Occipital lobe (tissue), 2 donors: ENCODE measurements around the gene RTN4R. TPM values are rescaled to one million over a fixed set of nuclear protein-coding genes. Genes with fewer than 3 reads are reported as not detected.
"Not testable (repeated sequence)": the region's sequence is repeated elsewhere in the genome, so short reads cannot be mapped to it uniquely, and the experiment has no call there.

ENCODE experiments used
- DNase-seq: peaks from one replicate; lab custom pipeline; 2025; lab: John Stamatoyannopoulos, UW
- total RNA-seq: library from RNA; depleted of rRNA; stranded (reverse); fragments of >200 nt; gene quantifications from one replicate; pipeline ENCODE4 v1.2.3, GENCODE V29; 2014

RTN4R gene
- total RNA-seq, 1 donor from 2014 or later: 9.5 TPM

DNA sequence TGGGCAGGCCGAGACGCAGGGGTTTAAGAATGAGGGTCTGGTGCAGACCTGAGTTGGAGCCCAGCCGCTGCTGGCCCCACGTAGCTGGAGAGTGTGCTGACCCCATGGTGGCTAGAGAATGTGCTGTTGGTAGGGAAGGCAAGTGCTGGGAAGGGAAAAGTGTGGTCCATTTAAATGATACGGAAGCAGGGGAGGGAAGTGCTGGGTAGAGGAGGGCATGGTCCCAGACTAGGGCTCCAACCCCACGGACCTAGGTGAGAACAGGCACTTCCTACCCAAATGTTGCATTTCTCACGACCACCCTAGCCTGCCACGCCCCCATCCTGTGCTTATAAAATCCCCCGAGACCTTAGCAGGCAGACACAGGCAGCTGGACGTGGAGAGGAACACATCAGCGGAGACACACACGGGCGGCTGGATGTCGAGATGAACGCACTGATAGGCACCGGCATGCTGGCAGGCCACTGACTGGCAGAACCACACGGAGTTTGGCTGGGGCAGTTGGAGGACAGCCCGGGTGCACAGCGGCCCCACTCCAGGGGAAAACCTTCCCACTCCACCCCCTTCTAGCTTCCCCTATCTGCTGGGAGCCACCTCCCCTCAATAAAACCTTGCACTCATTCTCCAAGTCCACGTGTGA is 18.8 kb upstream of the RTN4R start:
- not testable (repeated sequence) for DNase-seq

DNA sequence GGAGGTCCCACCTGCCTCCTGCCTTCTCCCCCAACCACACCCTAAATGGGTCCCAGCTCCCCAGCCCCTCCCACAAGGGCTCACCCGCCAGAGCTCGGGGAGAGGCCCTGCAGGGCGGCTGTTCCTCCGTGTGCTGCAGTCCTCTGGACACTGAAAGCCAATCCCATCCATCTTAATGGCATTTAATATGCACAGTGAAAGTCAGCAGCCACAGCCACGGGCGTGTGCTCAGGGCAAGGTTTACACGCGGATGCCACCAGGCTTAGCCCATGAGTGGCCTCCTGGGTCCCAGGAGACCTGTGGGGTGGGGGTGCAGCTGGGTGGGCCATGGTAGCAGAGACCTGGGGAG is 18.2 kb upstream of the RTN4R start:
- DNase-seq: not testable (repeated sequence)

DNA sequence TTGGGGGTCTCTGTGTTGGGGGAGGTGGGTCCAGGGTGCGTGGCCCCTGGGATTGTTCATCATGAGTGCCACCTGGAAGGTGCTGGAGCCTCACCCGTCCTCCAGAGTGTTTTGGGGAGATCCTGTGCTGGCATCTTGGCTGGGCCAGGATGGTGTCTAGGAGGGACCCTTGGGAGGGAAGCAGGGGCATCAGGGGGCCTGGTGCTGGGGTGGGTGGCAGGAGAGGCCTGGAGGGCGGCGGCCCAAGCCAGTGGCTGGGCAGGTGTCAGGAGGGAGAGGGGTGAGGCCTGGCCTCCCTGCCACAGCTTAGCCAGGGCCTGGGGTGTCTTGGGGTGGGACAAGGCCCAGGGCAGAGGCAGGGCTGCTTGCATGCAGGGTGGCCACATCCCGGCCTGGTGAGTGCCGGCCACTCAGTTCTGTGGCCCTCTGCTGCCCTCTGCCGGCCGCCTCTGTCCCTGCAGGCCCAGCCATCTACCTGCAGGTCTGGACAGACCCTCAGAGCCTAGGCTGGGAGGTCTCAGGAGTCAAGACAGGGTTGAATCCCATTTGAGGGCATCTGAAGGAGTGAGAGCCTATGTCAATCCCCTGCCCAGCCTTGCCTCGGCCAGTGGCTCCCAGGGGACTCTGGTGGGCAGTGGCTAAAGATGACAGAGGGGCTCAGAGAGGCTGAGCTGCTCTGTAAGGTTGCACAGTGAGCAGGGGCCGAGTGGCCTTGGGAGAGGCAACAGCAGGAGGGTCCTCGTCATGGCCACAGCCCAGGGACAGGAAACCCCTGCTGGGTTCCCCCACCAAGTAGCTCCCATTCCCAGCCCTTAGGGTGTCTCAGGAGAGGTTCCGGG is 17.6 kb upstream of the RTN4R start:
- DNase-seq: peak; percentile 45

DNA sequence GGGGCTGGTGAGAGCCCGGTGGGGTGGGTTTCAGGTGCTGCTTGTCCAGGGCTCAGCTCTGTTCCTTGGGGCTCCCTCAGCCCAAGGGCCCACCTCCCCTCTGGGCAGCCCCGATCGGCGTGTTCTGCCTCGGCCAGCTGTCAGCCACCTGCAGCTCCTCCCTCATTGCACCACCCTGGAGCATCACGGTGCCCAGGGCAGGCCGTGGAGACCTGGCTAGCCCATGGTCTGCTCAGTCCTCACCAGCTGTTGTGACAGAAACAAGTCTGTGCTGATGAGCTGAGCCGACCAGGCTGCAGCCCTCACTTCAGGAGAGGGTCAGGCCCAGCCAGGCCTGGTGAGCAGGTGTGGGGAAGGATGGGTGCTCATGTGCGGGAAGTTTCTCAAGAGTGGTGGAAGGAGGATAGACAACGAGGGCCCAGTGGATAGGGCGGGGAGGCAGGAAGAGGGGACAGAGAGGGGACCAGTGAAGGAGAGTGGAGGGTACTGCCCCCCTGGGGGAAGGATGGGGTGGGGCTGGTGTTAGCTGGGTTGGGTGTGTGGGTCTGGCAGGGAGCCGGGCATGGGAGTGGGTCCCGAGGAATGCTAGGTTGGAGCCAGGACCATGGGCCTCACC is 16.5 kb upstream of the RTN4R start:
- no peak for DNase-seq

DNA sequence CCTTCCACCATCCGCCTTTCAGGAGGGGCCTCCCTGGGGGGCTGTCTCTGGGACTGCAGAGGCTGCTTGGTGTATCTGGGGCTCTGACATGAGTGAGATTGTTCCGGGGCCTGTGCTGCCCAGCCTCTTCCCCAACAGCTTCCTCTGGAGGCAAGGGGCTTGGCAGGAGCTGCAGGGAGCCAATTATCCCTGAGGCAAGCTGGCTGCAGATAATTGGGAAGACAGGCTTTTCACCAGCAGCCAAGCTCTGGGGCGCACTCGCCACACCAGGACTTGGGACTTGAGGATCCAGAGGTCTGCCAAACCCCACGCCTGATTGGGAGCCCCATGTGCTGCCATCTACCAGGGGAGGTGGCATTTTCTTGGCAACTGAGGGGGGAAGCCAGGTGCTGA is 15.6 kb upstream of the RTN4R start:
- DNase-seq: no peak

DNA sequence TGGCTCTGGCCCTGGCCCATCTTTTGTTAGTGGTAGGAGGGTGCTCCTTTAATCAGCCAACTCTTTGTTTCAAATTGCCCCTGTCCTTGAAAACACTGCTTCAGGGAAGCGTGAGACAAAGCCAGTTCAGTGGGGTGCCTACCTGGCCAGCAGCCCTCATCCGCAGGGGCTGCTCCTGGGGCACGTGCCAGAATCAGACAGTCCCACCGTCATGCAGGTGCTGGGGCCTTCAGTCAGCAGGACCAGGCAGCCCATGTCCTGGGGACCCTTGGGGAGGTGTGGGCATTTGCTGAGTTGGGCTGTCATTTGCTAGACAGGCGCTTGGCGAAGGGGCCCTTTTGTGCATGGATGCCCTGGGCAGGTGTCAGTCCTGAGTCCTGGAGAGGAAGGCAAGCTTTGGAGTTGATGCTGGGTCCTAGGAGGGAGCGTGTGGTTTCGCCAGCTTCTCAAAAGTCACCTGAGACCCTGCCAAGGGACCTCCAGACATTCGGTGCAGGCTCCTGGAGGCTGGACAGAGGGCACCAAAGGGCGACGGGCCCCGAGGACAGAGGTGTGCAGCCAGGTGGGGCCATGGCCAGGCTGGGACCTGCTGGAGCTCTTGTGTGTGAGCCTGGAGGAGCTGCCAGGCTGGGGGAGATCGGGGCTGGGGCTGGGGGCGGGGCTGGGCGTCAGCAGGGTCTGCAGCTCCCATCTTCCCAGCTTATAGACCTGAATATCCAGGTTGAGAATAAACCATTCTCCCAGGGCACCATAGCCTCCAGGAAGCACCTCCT is 15.0 kb upstream of the RTN4R start:
- DNase-seq: no peak

DNA sequence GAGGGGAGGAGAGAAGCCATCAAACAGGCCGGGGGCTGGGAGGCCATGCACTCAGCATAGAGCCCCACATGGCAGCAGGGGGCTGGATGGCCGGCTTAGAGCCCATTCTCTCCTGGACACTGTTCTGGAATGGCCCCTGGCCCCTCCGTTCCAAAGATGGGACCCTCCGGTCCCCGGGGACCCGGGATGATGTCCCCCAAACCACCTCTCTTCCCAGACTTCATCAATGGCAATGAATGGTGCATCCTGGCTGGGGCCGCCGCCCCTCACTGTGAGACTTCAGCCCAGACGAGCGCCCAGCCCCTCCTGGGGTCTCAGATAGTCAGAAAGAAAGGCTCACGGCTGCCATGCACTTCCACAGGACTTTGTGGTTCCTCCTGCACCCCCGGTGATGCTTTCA is 13.8 kb upstream of the RTN4R start:
- no peak for DNase-seq

DNA sequence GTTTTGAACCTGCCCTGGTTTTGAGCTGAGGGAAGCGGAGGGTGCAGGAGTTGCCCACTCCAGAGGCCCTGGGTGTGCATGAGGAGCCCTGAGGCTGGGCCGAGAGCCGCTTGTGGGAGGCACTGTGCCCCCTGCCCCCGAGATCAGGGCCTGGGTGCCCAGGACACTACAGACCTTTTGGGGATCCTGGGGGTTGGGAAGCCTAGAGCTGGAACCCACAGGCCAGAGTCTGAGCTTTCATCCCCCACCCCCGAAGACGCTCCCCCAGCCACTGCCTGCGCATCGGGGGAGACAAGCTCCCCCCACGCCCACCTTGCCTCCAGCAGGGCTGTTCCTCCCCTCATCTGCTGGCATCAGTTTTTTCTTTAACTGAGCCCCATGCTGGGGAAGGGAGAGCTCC is 13.4 kb upstream of the RTN4R start:
- DNase-seq: not testable (repeated sequence)

DNA sequence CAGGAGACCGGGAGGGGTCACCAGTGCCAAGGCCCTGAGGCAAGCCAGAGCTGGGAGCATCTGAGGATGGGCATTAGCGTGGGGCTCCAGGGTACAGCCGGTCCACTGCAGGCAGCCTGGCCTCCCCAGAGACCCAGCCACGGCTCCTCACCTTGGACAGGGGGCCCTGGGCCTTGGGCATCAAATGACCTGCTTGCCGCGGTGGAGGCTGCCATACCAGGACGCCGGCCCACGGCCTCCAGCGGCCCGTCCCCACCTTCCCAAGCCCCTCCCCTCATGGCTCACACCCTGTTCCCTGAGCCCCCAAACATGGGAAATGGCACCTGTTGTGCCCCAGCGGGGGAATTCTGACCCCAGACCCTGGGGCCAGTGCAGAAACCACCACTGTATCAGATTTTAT is 12.7 kb upstream of the RTN4R start:
- no peak for DNase-seq

DNA sequence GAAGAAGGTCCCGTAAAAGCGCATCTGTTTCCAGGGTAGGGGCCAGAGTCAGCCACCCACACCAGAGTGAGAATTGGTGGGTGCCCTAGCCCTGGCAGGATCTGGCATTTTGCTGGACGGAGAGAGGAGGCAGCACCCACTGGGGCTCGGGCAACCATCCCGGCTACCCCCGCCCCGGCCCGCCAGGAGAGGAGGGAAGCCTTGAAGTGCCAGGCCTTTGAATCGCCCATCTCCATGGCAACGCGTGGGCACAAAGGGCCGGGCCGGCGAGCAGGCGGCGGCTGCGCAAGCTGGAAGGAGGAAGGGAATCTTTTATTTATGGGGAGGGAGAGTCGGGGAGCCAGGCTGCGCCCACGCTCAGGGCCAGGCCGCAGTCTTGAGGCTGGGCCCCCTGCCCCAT is 12.0 kb upstream of the RTN4R start:
- not testable (repeated sequence) for DNase-seq

DNA sequence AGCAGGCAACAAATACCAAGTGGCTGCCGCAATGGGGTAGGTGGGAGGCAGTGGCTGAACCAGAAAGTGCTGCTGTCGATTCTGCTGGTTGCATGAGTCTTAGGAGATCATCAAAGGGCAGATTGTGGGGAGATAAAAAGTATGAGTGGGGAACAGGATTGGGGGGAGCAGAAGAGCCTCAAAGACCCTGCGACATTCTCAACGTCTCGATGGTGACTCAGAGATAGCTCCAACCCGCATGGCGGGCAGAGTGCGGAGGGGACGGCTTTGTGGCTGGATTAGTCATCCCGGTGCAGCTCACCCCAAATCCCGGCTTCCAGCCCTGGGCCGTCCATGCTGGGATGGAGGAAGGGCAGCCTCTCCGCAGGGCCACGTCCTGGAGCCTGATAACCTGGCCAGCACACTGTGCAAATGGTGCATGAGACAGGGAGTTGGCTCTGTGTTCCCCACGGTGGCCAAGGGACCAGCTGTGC is 11.6 kb upstream of the RTN4R start:
- no peak for DNase-seq

DNA sequence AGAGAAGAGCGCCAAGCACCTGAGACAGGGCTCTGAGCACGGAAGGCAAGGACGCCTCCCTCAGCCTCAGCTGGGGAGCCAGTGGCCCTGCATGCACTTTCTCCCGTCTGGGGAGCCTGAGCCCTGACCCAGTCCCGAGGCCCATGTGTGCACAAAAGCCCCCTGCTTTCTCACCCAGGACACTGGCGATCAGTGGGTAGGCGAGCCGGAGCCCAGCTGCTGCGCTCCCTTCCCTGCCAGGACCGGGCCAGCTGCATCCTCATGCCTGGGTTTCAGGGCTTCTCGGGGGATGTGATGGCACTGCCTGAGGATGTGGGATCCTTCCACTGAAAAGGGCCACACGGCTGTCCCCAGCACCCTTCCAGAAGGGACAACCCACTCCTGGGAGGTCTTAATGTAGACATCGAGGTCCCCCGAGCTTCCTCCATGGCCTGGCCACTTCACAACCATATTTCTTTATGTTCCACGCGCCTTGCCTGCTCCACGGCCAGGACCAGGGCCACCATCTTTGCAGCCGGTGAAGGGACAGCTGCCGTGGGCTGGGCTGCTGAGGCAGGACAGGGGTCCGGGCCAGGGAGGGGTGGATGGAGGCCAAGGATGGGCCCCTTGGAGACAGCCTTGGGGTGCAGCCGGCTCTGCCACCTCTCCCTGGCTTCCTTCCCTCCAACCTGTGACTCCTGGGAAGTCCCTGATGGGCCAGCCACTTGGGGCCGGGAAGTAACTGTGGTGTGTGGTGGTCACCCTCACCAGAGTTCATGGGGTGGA is 10.8 kb upstream of the RTN4R start:
- not testable (repeated sequence) for DNase-seq

DNA sequence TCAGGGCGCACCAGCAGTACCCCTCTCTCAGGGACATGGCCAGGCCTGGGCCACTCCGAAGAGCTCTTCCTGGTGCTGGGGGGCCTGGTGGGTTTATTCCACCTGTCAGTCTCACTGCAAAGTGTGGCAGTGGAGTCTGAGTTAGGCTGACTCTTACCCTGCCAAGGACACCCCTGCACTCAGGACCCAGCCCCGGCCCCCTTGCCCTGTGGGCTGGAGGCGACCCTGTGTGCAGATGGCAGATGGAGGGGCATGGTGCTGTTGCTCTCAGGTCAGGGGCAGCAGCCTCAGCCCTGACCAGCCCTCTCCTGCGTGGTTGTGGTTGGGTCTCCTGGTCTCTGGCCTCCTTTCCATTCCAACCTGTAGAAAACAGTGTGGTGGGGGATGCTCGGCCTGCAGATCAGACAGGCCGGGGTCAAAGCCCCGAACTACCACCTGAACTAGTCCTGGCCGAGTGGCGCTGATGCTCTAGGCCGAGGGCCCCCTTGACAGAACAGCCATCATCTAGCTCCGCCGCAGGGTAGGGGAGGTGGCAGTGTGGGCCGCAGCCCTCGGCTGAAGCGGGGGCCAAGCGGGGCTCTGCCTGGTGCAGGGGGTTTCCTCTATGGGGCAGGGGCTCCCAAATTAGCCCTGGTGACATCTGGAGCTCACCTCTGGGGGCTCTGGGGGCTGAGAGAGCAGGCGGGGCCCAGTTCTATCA is 10.0 kb upstream of the RTN4R start:
- DNase-seq: not testable (repeated sequence)

DNA sequence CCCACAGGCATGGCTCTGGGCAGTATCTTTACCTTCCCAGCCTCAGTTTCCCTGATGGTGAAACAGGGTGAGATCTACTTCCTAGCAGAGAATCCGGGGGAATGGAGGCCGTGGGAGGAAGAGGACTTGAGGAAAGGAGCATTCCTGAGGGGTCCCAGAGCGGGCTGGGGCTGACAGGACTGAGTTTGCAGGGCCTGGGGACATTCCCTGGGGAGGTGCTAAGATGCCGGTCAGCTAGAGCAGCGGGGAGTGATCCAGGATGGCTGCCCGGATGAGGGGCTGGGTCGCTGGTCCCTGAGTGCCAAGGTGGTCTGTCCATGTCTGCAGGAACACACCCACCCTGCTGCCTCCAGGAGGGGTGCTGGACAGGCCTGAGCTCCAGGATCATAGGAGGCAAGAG is 8.3 kb upstream of the RTN4R start:
- DNase-seq: no peak

DNA sequence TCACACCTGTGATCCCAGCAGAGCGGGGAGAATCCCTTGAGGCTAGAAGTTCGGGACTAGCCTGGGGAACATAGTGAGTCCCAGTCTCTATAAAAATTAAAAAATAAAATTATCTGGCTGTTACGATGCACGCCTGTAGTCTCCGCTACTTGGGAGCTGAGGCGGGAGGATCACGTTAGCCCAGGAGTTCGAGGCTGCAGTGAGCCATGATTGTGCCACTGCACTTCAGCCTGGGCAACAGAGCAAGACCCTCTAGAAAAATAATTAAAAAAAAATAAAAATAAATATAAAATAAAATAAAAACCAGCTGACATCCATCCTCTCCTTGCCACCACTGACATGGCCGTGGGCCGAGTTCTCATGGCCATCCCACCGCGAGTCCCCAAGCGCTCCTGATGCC is 7.7 kb upstream of the RTN4R start:
- no peak for DNase-seq

DNA sequence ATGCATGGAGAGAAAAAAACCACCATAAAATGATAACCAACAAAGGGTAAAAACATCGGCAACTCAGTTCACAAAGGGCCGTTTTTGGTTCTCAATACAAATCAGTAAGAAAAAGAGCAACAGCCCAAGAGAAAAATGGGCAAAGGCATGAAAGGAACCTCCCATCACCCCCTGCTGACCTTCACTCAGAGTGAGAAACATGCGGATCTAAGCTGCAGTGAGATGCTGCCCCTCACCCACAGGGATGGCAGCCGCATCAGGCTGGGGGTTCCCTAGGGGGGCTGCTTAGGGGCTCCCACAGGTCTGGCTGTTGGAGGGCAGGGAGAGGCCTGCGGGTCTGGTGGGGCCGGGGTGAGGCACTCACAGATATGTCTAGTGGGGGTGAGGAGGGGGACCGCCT is 7.2 kb upstream of the RTN4R start:
- not testable (repeated sequence) for DNase-seq

DNA sequence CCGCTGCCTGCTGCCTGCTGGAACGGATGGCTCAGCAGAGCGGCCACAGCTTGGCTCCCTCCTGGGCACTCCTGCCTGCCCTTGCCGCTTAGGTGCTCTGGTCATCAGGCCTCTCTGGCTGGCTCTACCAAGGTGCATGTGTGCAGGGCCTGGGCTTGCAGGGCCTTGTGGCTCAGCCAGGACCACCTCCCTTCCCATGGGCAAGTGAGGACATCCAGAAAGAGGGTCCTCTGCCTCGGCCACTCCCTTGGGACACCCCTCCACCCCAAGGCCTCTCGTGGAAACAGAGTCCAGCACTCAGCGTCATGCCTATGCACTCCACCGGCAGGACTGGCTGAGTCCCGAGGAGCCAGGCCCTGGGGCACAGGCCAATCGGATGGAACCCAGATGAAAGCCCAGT is 6.3 kb upstream of the RTN4R start:
- DNase-seq: not testable (repeated sequence)

DNA sequence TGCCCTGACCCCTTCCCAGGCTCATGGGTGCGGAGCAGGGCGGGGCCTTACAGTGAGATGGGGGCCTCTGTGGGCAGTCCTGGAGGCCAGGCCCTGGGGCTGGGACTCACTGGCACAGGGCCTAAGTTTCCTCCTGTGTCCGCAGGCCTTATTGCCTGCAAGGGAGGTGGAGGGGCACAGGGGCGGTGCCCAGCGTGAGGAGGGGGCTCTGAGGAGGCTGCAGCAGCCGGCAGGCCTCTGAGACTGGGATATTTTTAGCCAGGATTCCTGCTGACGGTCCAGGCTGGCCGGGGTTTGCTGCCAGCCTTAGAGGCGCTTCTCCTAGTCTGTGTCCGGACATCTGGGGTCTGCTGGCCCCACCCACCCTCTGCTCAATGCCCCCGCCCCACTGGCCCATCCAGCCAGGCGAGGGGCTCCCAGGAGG is 5.7 kb upstream of the RTN4R start:
- no peak for DNase-seq

DNA sequence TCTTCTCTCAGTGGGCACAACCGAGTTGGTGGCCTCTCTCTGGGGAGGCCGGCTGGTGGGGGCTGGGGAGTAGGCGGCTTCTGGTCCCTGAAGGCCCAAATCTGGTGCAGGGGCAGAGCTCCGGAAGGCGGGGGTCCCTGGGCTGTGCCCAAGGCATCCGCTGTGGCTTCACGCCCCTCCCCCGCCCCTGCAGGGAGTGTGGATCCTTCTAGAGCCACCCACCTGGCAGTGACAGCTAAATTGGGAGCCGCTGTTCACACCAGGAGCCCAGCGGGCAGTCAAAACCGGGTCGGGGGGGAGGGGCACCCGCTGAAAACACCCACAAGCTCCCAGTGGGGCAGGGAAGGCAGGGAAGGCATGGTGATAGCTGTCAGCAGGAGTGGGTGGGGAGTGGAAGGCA is 4.6 kb upstream of the RTN4R start:
- peak; percentile 39 for DNase-seq

DNA sequence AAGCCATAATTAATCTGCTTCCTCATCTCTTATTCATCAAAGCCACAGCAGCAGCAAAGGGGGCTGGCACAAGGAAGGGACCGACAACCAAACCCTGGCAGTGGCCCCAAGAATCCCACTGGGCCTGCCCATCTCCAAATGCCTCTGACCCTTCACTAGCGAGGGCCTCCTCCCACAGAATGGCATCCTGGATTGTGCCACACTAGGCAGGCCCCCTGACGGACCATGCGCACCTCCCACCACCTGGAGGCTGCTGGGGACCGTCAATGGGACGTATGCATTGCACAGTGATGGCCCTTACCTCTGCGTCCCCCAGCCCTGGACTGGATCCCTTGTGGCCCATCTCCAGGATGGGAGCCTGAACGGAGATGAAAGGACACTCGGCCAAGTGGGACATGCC is 4.1 kb upstream of the RTN4R start:
- DNase-seq: no peak
